Measurements from ENCODE around the gene DEFB121. TPM values are rescaled to one million over a fixed set of nuclear protein-coding genes. Genes with fewer than 3 reads are reported as not detected.

DEFB121 gene
- total and polyA plus RNA-seq, 2 experiments from 2014 or later: not detected

- no peak for TF ChIP-seq JUNB (IDR thresholded peaks at IDR 0.05; ENCODE audit: unreplicated experiment)
- TF ChIP-seq STAT1 (IDR thresholded peaks at IDR 0.05; ENCODE audit: unreplicated experiment): no peak
- no peak for TF ChIP-seq EZH2phosphoT487 (IDR thresholded peaks at IDR 0.05; ENCODE audit: unreplicated experiment)
- TF ChIP-seq, protein P1, sequence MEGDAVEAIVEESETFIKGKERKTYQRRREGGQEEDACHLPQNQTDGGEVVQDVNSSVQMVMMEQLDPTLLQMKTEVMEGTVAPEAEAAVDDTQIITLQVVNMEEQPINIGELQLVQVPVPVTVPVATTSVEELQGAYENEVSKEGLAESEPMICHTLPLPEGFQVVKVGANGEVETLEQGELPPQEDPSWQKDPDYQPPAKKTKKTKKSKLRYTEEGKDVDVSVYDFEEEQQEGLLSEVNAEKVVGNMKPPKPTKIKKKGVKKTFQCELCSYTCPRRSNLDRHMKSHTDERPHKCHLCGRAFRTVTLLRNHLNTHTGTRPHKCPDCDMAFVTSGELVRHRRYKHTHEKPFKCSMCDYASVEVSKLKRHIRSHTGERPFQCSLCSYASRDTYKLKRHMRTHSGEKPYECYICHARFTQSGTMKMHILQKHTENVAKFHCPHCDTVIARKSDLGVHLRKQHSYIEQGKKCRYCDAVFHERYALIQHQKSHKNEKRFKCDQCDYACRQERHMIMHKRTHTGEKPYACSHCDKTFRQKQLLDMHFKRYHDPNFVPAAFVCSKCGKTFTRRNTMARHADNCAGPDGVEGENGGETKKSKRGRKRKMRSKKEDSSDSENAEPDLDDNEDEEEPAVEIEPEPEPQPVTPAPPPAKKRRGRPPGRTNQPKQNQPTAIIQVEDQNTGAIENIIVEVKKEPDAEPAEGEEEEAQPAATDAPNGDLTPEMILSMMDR (conservative IDR thresholded peaks at IDR 0.05; ENCODE audit: low read depth in 2 of 2): no peak
These were observed 46.6 kb upstream of the DEFB121 start (continued) for GRCh38 chr20:31452575-31452974.

DNA sequence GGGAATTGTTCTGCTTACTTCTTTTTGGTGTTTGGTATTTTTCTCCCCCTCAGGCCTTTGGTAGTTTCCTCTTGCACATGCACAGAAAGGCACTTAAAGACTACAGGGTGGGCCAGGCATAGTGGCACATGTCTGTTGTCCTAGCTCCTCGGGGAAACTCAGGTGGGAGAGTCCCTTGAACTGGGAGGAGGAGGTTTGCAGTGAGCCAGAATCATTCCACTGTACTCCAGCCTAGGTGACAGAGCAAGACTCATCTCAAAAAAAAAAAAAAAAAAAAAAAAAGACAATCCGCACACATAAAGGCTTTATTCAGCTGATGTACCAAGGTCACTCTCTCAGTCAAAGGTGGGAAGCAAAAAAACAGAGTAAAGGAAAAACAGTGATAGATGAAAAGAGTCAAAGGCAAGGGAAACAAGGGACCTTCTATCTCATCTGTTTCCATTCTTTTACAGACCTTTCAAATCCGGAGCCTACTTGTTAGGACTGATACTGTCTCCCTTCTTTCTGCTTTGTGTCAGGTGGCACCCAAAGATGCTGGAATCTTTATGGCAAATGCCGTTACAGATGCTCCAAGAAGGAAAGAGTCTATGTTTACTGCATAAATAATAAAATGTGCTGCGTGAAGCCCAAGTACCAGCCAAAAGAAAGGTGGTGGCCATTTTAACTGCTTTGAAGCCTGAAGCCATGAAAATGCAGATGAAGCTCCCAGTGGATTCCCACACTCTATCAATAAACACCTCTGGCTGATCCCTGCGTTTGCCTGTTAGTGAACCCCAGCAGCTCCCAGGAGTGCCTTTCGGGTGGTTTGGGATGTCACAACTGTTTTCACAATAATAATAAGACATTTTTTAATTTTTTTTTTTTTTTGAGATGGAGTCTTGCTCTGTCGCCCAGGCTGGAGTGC lies 43.7 kb upstream of the DEFB121 start:
- peak; percentile 24 for DNase-seq (ENCODE audit: low spot score)
- H3K79me2 ChIP-seq (replicated peaks; ENCODE audit: insufficient read depth): no peaks in the 10 kb centered on the region
- no peak overlapping the region for H3K4me3 Mint-ChIP-seq
- H3K4me3 ChIP-seq: no peak overlapping the region
- no peak for ATAC-seq
- no peaks in the 10 kb centered on the region for H3K27me3 ChIP-seq (ENCODE audit: insufficient read depth)
- no peaks in the 10 kb centered on the region for H4K20me1 ChIP-seq (replicated peaks; ENCODE audit: insufficient read depth)
- H3K4me1 ChIP-seq (ENCODE audit: insufficient read depth): no peaks in the 10 kb centered on the region
- 0 out of 2 replicates have a peak, but pooled peaks cover 2% of the 10 kb centered on the region for H3K9me2 ChIP-seq (ENCODE audit: insufficient read depth)
- H3K36me3 Mint-ChIP-seq (ENCODE audit: low read depth): peaks cover 24% of the 10 kb centered on the region; the same call in 2 of the 3 replicates
- no peak overlapping the region for H3K27ac Mint-ChIP-seq
- peaks cover 93% of the 10 kb centered on the region for H3K9me3 Mint-ChIP-seq
- H3K4me1 Mint-ChIP-seq: no peaks in the 10 kb centered on the region
- no peaks in the 10 kb centered on the region for H3K36me3 ChIP-seq (ENCODE audit: insufficient read depth)
- peak overlapping the region; percentile 84; the same call in 1 of the 2 replicates for H2AFZ ChIP-seq
- peaks cover 12% of the 10 kb centered on the region for H3K27me3 Mint-ChIP-seq (ENCODE audit: insufficient read depth, low read depth, poor library complexity)
- no peak overlapping the region for H3K27ac ChIP-seq (ENCODE audit: low read depth)
- H3F3A ChIP-seq (replicated peaks; ENCODE audit: low read depth): no peaks in the 10 kb centered on the region
- H3K4me2 ChIP-seq: no peak overlapping the region
- TF ChIP-seq, protein P1 (conservative IDR thresholded peaks at IDR 0.05; ENCODE audit: low read depth in 2 of 2): no peak
- TF ChIP-seq CREB1 (CRISPR knock-in tag; IDR thresholded peaks at IDR 0.05; ENCODE audit: low read depth) (no peak), EZH2phosphoT487 (IDR thresholded peaks at IDR 0.05; ENCODE audit: unreplicated experiment) (no peak), EZH2 (IDR thresholded peaks at IDR 0.05; ENCODE audit: low read depth, unreplicated experiment) (no peak), JUNB (IDR thresholded peaks at IDR 0.05; ENCODE audit: unreplicated experiment) (no peak), NANOG (IDR thresholded peaks at IDR 0.05; ENCODE audit: borderline replicate concordance) (no peak), STAT1 (IDR thresholded peaks at IDR 0.05; ENCODE audit: unreplicated experiment) (no peak), ZNF331 (CRISPR knock-in tag; IDR thresholded peaks at IDR 0.05; ENCODE audit: low read depth) (no peak), POLR2AphosphoS5 (IDR thresholded peaks at IDR 0.05; ENCODE audit: low read depth) (no peak)
- TF ChIP-seq, protein P2, sequence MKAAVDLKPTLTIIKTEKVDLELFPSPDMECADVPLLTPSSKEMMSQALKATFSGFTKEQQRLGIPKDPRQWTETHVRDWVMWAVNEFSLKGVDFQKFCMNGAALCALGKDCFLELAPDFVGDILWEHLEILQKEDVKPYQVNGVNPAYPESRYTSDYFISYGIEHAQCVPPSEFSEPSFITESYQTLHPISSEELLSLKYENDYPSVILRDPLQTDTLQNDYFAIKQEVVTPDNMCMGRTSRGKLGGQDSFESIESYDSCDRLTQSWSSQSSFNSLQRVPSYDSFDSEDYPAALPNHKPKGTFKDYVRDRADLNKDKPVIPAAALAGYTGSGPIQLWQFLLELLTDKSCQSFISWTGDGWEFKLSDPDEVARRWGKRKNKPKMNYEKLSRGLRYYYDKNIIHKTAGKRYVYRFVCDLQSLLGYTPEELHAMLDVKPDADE (IDR thresholded peaks at IDR 0.05): no peak
- TF ChIP-seq, protein P3, sequence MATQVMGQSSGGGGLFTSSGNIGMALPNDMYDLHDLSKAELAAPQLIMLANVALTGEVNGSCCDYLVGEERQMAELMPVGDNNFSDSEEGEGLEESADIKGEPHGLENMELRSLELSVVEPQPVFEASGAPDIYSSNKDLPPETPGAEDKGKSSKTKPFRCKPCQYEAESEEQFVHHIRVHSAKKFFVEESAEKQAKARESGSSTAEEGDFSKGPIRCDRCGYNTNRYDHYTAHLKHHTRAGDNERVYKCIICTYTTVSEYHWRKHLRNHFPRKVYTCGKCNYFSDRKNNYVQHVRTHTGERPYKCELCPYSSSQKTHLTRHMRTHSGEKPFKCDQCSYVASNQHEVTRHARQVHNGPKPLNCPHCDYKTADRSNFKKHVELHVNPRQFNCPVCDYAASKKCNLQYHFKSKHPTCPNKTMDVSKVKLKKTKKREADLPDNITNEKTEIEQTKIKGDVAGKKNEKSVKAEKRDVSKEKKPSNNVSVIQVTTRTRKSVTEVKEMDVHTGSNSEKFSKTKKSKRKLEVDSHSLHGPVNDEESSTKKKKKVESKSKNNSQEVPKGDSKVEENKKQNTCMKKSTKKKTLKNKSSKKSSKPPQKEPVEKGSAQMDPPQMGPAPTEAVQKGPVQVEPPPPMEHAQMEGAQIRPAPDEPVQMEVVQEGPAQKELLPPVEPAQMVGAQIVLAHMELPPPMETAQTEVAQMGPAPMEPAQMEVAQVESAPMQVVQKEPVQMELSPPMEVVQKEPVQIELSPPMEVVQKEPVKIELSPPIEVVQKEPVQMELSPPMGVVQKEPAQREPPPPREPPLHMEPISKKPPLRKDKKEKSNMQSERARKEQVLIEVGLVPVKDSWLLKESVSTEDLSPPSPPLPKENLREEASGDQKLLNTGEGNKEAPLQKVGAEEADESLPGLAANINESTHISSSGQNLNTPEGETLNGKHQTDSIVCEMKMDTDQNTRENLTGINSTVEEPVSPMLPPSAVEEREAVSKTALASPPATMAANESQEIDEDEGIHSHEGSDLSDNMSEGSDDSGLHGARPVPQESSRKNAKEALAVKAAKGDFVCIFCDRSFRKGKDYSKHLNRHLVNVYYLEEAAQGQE (IDR thresholded peaks at IDR 0.05; ENCODE audit: unreplicated experiment): no peak
